ENCODE measurements around the gene POTEE. TPM values are rescaled to one million over a fixed set of nuclear protein-coding genes. Genes with fewer than 3 reads are reported as not detected.
"Not testable (repeated sequence)": the region's sequence is repeated elsewhere in the genome, so short reads cannot be mapped to it uniquely, and the experiment has no call there.

Gene POTEE
- total RNA-seq, 1 donor from 2014 or later: 0.29 TPM

DNA sequence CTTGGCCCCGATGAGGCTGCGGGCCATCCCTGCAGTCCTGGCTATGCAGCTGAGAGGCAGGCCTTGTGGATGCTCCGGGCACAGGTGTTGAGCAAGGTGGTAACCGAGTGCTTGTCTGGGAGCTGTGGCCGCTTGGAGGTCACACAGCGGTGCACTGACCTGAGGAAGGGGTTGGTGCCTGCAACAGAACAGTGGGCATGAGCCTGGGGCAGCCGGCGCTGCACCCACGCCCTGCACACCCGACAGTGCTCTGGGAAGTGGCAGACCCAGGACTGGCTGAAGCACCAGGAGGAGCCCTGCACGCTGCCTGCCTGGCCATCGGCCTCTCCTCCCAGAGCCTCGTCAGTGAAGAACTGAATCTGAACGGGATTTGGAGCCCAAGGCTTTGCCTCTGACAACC lies 8.2 kb upstream of the POTEE start:
- TF ChIP-seq CTCF (IDR thresholded peaks at IDR 0.05): no peak
- intact Hi-C loops (cut with micrococcal nuclease): no loop called here
- Mint-ChIP-seq H3K27ac (no peak overlapping the region), H3K27me3 (peaks cover 2% of the 10 kb centered on the region), H3K36me3 (ENCODE audit: low read depth) (no peaks in the 10 kb centered on the region), H3K9me3 (no peaks in the 10 kb centered on the region), H3K4me3 (no peak overlapping the region), H3K4me1 (no peaks in the 10 kb centered on the region)
- DNase-seq: no peak
- CTCF ChIA-PET: no interaction called here
- ATAC-seq (ENCODE audit: low read depth): no peak
- POLR2A ChIA-PET: no interaction called here

GRCh38 chr2:131207839-131208238 lies 1.5 kb upstream of the POTEE start:
- DNase-seq; ATAC-seq (ENCODE audit: low read depth); H3K27ac Mint-ChIP-seq; H3K4me3 Mint-ChIP-seq; POLR2A ChIA-PET; H3K27me3 Mint-ChIP-seq; H3K4me1 Mint-ChIP-seq; CTCF ChIA-PET; H3K36me3 Mint-ChIP-seq (ENCODE audit: low read depth); intact Hi-C loops (cut with micrococcal nuclease); H3K9me3 Mint-ChIP-seq: not testable (repeated sequence)

GRCh38 chr2:131209773-131210104 lies 403 bp downstream of the POTEE start:
- H3K4me3 Mint-ChIP-seq; H3K27ac Mint-ChIP-seq; H3K9me3 Mint-ChIP-seq; H3K27me3 Mint-ChIP-seq; CTCF ChIA-PET; H3K4me1 Mint-ChIP-seq; H3K36me3 Mint-ChIP-seq (ENCODE audit: low read depth); ATAC-seq (ENCODE audit: low read depth); POLR2A ChIA-PET; intact Hi-C loops (cut with micrococcal nuclease); DNase-seq: not testable (repeated sequence)

GRCh38 chr2:131210434-131211211 lies 1.3 kb downstream of the POTEE start:
- intact Hi-C loops (cut with micrococcal nuclease); H3K9me3 Mint-ChIP-seq; H3K4me1 Mint-ChIP-seq; H3K4me3 Mint-ChIP-seq; CTCF ChIA-PET; H3K27me3 Mint-ChIP-seq; H3K36me3 Mint-ChIP-seq (ENCODE audit: low read depth); POLR2A ChIA-PET; ATAC-seq (ENCODE audit: low read depth); H3K27ac Mint-ChIP-seq; DNase-seq: not testable (repeated sequence)

DNA sequence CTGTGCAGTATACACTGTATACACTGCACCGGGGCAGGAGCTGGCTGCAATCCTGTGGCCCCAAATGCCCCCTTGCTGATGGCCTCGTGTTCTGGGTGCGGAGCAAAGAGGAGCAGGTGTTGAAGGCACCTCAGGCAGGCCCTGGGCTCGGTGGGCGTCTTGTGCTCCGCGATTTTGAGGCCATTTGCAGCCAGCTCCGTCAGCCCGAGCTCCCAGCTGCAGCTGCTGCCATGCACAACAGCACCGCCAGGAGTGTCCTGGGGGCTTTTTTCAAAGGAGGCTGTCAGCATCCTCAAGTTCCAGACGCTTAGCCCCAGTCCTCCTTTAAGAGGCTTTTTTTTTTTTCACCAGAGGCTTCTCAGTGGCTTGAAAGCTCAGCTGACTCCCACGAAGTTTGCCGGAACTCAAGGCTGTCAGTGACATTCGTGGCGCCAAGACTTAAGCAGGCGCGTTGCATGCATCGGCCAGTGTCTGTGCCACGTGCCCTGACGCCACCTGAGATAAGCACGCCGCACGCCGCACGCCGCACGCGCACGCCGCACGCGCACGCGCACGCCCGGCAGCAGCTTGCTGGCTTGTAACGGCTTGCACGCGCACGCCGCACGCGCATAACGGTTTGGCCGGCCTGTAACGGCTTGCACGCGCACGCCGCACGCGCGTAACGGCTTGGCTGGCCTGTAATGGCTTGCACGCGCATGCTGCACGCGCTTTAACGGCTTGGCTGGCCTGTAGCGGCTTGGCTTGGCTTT lies 8.1 kb downstream of the POTEE start:
- POLR2A ChIA-PET; H3K4me1 Mint-ChIP-seq; H3K9me3 Mint-ChIP-seq; H3K4me3 Mint-ChIP-seq; H3K27ac Mint-ChIP-seq; intact Hi-C loops (cut with micrococcal nuclease); ATAC-seq (ENCODE audit: low read depth); H3K36me3 Mint-ChIP-seq (ENCODE audit: low read depth); DNase-seq; H3K27me3 Mint-ChIP-seq; CTCF ChIA-PET: not testable (repeated sequence)

DNA sequence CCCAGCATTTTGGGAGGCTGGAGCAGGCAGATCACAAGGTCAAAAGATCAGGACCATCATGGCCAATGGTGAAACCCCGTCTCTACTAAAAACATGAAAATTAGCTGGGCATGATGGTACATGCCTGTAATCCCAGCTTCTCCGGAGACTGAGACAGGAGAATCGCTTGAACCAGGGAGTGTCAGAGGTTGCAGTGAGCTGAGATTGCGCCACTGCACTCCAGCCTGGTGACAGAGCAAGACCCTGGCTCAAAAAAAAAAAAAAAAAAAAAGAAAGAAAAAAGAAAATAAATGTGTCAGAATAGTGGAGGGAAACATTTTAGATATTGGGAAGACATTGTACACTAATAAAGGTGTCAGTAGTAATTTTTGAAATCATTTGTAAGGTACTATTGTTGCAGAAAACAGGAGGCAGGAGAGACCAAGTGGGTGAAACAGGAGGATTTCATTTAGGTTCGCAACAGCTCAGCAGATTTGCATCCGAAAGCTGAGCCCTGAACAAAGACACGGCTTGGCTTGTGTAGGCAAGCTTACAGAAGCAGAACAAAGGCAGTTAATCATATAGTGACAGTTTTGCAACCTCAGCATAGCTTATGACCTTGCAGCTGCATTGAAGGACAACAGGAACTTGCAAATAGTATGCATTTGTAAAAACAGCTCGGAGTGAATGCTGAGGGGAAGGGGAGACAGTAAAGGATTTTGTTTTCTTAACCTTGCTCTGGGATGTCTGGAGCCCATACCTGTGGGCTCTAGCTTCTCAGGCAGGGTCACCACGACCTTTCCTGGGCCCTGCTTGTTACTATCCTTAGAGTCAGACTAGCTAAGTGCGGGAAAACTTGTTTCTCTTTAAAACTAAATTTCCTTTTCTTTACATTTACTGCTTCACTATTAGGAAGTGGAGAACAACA lies 26.5 kb downstream of the POTEE start:
- H3K27me3 Mint-ChIP-seq; intact Hi-C loops (cut with micrococcal nuclease); DNase-seq; H3K4me1 Mint-ChIP-seq; H3K9me3 Mint-ChIP-seq; H3K36me3 Mint-ChIP-seq (ENCODE audit: low read depth); CTCF ChIA-PET; POLR2A ChIA-PET; ATAC-seq (ENCODE audit: low read depth); H3K4me3 Mint-ChIP-seq; H3K27ac Mint-ChIP-seq: not testable (repeated sequence)

Other genes with a start within 250 kb of the POTEE start
- gene FAM168B, start 116.1 kb upstream of the POTEE start, total RNA-seq: 59.9 and 62.5 TPM in 2 replicates
- gene PLEKHB2, start 104.2 kb upstream of the POTEE start, total RNA-seq: 32.3 and 33.6 TPM in 2 replicates
- not detected in 2 replicates for gene RAB6D, start 154.6 kb downstream of the POTEE start, total RNA-seq

Measured in activated B cell treated with CpG ODN at 0.5 μM for 24 hours (primary cell).